Lung microvascular endothelial cell (primary cell): ENCODE data around the gene HES7. TPM values are rescaled to one million over a fixed set of nuclear protein-coding genes. Genes with fewer than 3 reads are reported as not detected.
"Not testable (repeated sequence)": the region's sequence is repeated elsewhere in the genome, so short reads cannot be mapped to it uniquely, and the experiment has no call there.

Experiments
- DNase-seq, 2 donors: peaks; one replicate each; pipeline versions ENCODE4 v3.0.0 to v3.0.0-alpha.2; 2010; ENCODE audit warnings: low read depth in 2 of 2
- total RNA-seq: library from RNA; depleted of rRNA; stranded (reverse); fragments of >200 nt; gene quantifications from 2 replicates; pipeline ENCODE4 v1.2.1, GENCODE V29; 2014

The HES7 gene
- total RNA-seq, 1 donor from 2014 or later, result not detected

- peak in 1 of 2 donors; percentile 44 for DNase-seq
These were observed 797 bp downstream of the HES7 start for GRCh38 chr17:8122924-8123694.

- DNase-seq, result peak in 1 of 2 donors; percentile 44
These were observed 1.4 kb downstream of the HES7 start for GRCh38 chr17:8122422-8122923.

GRCh38 chr17:8121681-8122421, 2.1 kb downstream of the HES7 start:
- peak; percentile 72 to 76 for DNase-seq

- DNase-seq, result no peak
These were observed 2.6 kb downstream of the HES7 start for GRCh38 chr17:8121407-8121680.

GRCh38 chr17:8120520-8121406, 3.1 kb downstream of the HES7 start:
- DNase-seq, result peak; percentile 70 to 76

GRCh38 chr17:8119581-8120519, 4.1 kb downstream of the HES7 start:
- DNase-seq, result peak; percentile 94 to 95

GRCh38 chr17:8118769-8119580, 4.9 kb downstream of the HES7 start:
- peak; percentile 78 to 85 for DNase-seq

- DNase-seq, result peak; percentile 36 to 56
These were observed 5.7 kb downstream of the HES7 start, which contains the start of gene ALOXE3 for GRCh38 chr17:8117980-8118768. ALOXE3 (minus strand) TSS chr17:8118514; CDS start chr17:8117990, 524 bp downstream.

GRCh38 chr17:8117367-8117979, 6.4 kb downstream of the HES7 start:
- no peak for DNase-seq

- DNase-seq, result no peak
These were observed 7.1 kb downstream of the HES7 start for GRCh38 chr17:8116776-8117175.

GRCh38 chr17:8110907-8111306, 13.0 kb downstream of the HES7 start:
- no peak for DNase-seq

- DNase-seq, result no peak
These were observed 13.5 kb downstream of the HES7 start for GRCh38 chr17:8110456-8110804.

- peak; percentile 35 to 67 for DNase-seq
These were observed 14.0 kb downstream of the HES7 start for GRCh38 chr17:8109661-8110455.

- DNase-seq, result no peak
These were observed 14.8 kb downstream of the HES7 start for GRCh38 chr17:8108972-8109660.

- DNase-seq, result not testable (repeated sequence)
These were observed 16.9 kb downstream of the HES7 start for GRCh38 chr17:8106980-8107379.

GRCh38 chr17:8105957-8106398, 17.9 kb downstream of the HES7 start:
- no peak for DNase-seq

GRCh38 chr17:8104911-8105310, 19.0 kb downstream of the HES7 start:
- no peak for DNase-seq
